ENCODE data around the gene GDF10.

GRCh38 chr10:47257396-47258120 lies 42.4 kb upstream of the GDF10 start:
- TF ChIP-seq EZH2 (IDR thresholded peaks at IDR 0.05; ENCODE audit: borderline replicate concordance, control insufficient read depth, low read depth, low read length) (no peak), BRCA1 (IDR thresholded peaks at IDR 0.05; ENCODE audit: low read depth, low read length) (no peak), ZNF274 (IDR thresholded peaks at IDR 0.05; ENCODE audit: insufficient read depth, insufficient read length) (no peak)
